ENCODE measurements around the gene SPOCK2. TPM values are rescaled to one million over a fixed set of nuclear protein-coding genes. Genes with fewer than 3 reads are reported as not detected.

The SPOCK2 gene
- total and polyA plus RNA-seq, 2 donors (not counting 1 experiment from before 2014, with no cell fraction given): 39.1 to 139 TPM

DNA sequence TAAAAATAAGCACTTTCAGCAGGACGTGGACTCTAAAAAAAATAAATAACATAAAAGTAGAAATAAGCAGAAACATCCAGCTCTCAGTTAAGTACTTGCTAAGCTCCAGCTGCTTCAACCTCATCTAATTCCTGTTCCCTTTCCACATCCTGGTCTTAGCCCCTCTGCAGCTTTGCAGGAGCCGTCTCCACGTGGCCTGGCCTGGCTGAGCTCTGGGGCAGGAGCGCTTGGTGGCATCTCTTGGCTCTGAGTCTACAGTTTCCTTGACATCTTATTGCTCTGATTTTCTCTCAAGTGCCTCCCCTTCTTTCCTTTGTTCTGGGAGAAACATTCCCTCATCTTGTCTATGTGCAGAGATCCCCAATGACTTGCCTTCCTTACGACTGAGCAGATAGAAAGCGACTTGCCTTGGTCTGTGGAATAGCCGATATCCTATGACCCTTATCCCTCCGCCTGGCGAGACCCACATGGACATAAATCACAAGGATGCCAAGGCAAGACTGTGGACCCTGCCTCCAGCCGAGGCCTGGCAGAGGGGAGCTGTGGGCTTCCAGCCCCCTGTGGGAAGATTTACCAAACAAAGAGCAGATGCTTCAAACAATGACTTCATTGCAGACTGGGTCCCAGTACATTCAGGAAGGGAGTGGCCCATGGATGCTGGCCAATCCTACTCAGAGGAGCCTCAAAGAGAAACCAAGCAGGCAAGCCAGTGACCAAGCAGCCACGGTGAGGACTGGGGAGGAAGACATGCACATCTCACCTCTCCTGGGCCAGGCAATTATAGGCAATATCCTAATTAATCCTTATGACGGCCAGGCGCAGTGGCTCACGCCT, 61.9 kb downstream of the SPOCK2 start:
- ATAC-seq (ENCODE audit: low read depth) (no peak), DNase-seq (no peak)
- H3K4me3 ChIP-seq (ENCODE audit: control extremely low read depth in 1 of 5, extremely low read depth in 1 of 5, insufficient read depth in 1 of 5, low read depth in 2 of 5, low read length in 4 of 5): no peak overlapping the region
- H3K9me3 Mint-ChIP-seq (ENCODE audit: insufficient read depth): no peaks in the 10 kb centered on the region
- TF ChIP-seq EZH2 (IDR thresholded peaks at IDR 0.05; ENCODE audit: borderline replicate concordance, insufficient read depth, low read depth, low read length, poor library complexity, severe bottlenecking): no peak
- TF ChIP-seq, protein P1, sequence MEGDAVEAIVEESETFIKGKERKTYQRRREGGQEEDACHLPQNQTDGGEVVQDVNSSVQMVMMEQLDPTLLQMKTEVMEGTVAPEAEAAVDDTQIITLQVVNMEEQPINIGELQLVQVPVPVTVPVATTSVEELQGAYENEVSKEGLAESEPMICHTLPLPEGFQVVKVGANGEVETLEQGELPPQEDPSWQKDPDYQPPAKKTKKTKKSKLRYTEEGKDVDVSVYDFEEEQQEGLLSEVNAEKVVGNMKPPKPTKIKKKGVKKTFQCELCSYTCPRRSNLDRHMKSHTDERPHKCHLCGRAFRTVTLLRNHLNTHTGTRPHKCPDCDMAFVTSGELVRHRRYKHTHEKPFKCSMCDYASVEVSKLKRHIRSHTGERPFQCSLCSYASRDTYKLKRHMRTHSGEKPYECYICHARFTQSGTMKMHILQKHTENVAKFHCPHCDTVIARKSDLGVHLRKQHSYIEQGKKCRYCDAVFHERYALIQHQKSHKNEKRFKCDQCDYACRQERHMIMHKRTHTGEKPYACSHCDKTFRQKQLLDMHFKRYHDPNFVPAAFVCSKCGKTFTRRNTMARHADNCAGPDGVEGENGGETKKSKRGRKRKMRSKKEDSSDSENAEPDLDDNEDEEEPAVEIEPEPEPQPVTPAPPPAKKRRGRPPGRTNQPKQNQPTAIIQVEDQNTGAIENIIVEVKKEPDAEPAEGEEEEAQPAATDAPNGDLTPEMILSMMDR (IDR thresholded peaks at IDR 0.05): no peak
- no peaks in the 10 kb centered on the region for H3K79me2 ChIP-seq (ENCODE audit: control insufficient read depth, insufficient read depth, low read length)
- ChIA-PET CTCF (no interaction called here), POLR2A (no interaction called here)
- no peak overlapping the region for H3K4me3 Mint-ChIP-seq
- H3K27ac ChIP-seq (ENCODE audit: low read length in 2 of 2): no peak overlapping the region
- no peak overlapping the region for H3K9ac ChIP-seq (ENCODE audit: low read length)
- no peak overlapping the region for H2AFZ ChIP-seq (ENCODE audit: insufficient read depth, low read depth, low read length, poor library complexity, severe bottlenecking)
- 89% methylated on average over 11 of the region's 14 CpGs for WGBS (ENCODE audit: insufficient coverage)
- intact Hi-C loops (cut with micrococcal nuclease): no loop called here
- no peaks in the 10 kb centered on the region for H3K9me3 ChIP-seq (ENCODE audit: control extremely low read depth in 1 of 3, control insufficient read depth in 2 of 3, insufficient read depth in 1 of 3, low read length in 2 of 3)
- H3K27me3 ChIP-seq (replicated peaks in 1 of 4; ENCODE audit: control extremely low read depth in 1 of 4, control insufficient read depth in 3 of 4, insufficient read depth in 4 of 4, low read length in 3 of 4): peaks cover 0 to 11% (median 2%) of the 10 kb centered on the region in 4 experiments
- no peaks in the 10 kb centered on the region for H3K36me3 ChIP-seq (replicated peaks in 1 of 2; ENCODE audit: control extremely low read depth in 1 of 2, control insufficient read depth in 1 of 2, extremely low read depth in 1 of 2, insufficient read depth in 2 of 2, low read length in 1 of 2)
- H3K4me1 ChIP-seq (ENCODE audit: control insufficient read depth in 2 of 2, insufficient read depth in 2 of 2, low read length in 2 of 2): no peaks in the 10 kb centered on the region
- H3K27ac Mint-ChIP-seq: no peak overlapping the region
- no peak overlapping the region for H3K4me2 ChIP-seq (replicated peaks; ENCODE audit: low read depth, low read length, poor library complexity, severe bottlenecking)
- peaks cover 13% of the 10 kb centered on the region for H3K27me3 Mint-ChIP-seq
- H3K4me1 Mint-ChIP-seq: no peaks in the 10 kb centered on the region
- H4K20me1 ChIP-seq (ENCODE audit: control insufficient read depth, insufficient read depth, low read length, poor library complexity, severe bottlenecking): no peaks in the 10 kb centered on the region

DNA sequence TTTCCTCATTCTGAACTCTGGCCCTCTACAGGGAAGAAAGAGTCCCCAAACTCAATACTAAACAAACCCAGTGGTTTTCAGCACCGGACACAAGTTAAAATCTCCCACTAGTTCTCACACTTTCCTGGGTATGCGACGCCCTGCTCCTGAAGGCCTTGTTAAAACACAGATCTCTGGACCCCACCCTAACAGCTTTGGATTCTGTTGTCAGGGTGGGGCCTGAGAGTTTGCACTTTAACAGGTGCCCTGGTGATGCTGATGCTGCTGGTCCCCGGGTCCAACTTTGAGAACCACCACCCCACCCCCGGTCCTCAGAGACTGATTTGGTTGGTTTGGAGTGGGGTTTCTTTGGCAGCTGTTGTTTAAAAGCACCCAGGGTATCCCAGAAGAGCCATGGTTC, 62.5 kb downstream of the SPOCK2 start:
- H3K9me3 ChIP-seq (ENCODE audit: control extremely low read depth in 1 of 3, control insufficient read depth in 2 of 3, insufficient read depth in 1 of 3, low read length in 2 of 3): no peaks in the 10 kb centered on the region
- no peak overlapping the region for H3K9ac ChIP-seq (ENCODE audit: low read length)
- H3K36me3 ChIP-seq (replicated peaks in 1 of 2; ENCODE audit: control extremely low read depth in 1 of 2, control insufficient read depth in 1 of 2, extremely low read depth in 1 of 2, insufficient read depth in 2 of 2, low read length in 1 of 2): no peaks in the 10 kb centered on the region
- no peaks in the 10 kb centered on the region for H3K4me1 ChIP-seq (ENCODE audit: control insufficient read depth in 2 of 2, insufficient read depth in 2 of 2, low read length in 2 of 2)
- no peak overlapping the region for H3K4me2 ChIP-seq (replicated peaks; ENCODE audit: low read depth, low read length, poor library complexity, severe bottlenecking)
- no peak overlapping the region for H3K27ac ChIP-seq (ENCODE audit: low read length in 2 of 2)
- POLR2A ChIA-PET: no interaction called here
- 100% methylated on average over 1 of the region's 5 CpGs for WGBS (ENCODE audit: insufficient coverage)
- CTCF ChIA-PET: interaction anchor here (0.6 kb wide), 1 partner anchor 12 kb away, joined by 3 read pairs; no protein-coding TSS in a partner anchor
- DNase-seq (no peak), ATAC-seq (ENCODE audit: low read depth) (no peak)
- H3K27me3 ChIP-seq (replicated peaks in 1 of 4; ENCODE audit: control extremely low read depth in 1 of 4, control insufficient read depth in 3 of 4, insufficient read depth in 4 of 4, low read length in 3 of 4): peaks cover 0 to 5% (median 2%) of the 10 kb centered on the region in 4 experiments
- no peaks in the 10 kb centered on the region for H4K20me1 ChIP-seq (ENCODE audit: control insufficient read depth, insufficient read depth, low read length, poor library complexity, severe bottlenecking)
- H3K4me1 Mint-ChIP-seq: peaks cover 4% of the 10 kb centered on the region
- intact Hi-C loops (cut with micrococcal nuclease): no loop called here
- peaks cover 15% of the 10 kb centered on the region for H3K27me3 Mint-ChIP-seq
- H3K79me2 ChIP-seq (ENCODE audit: control insufficient read depth, insufficient read depth, low read length): no peaks in the 10 kb centered on the region
- H3K4me3 ChIP-seq (ENCODE audit: control extremely low read depth in 1 of 5, extremely low read depth in 1 of 5, insufficient read depth in 1 of 5, low read depth in 2 of 5, low read length in 4 of 5): no peak overlapping the region
- peaks cover 3% of the 10 kb centered on the region for H3K9me3 Mint-ChIP-seq (ENCODE audit: insufficient read depth)
- no peak overlapping the region for H3K4me3 Mint-ChIP-seq
- no peak overlapping the region for H3K27ac Mint-ChIP-seq
- H2AFZ ChIP-seq (ENCODE audit: insufficient read depth, low read depth, low read length, poor library complexity, severe bottlenecking): no peak overlapping the region
- TF ChIP-seq EZH2 (IDR thresholded peaks at IDR 0.05; ENCODE audit: borderline replicate concordance, insufficient read depth, low read depth, low read length, poor library complexity, severe bottlenecking): no peak
- TF ChIP-seq, protein P1 (IDR thresholded peaks at IDR 0.05): no peak

Data from B cell (primary cell).